Myocyte (in vitro differentiated cells): ENCODE results near the gene OR5K3. TPM values are rescaled to one million over a fixed set of nuclear protein-coding genes. Genes with fewer than 3 reads are reported as not detected.
"Not testable (repeated sequence)": the region's sequence is repeated elsewhere in the genome, so short reads cannot be mapped to it uniquely, and the experiment has no call there.

Source experiments
- DNase-seq: peaks from one replicate; pipeline ENCODE4 v3.0.0-alpha.2; 2012; ENCODE audit warnings: low read depth
- polyA plus RNA-seq: library from polyadenylated mRNA; unstranded; fragments of >200 nt; gene quantifications from one replicate; pipeline ENCODE4 v1.2.1, GENCODE V29; 2012; ENCODE audit warnings: missing spikeins
- total RNA-seq: library from RNA; depleted of rRNA; stranded (reverse); fragments of >200 nt; gene quantifications from 2 replicates; pipeline ENCODE4 v1.2.3, GENCODE V29; 2014

OR5K3 gene
- not detected in 2 replicates for total RNA-seq
- not detected for polyA plus RNA-seq

- DNase-seq = no peak
Measured at GRCh38 chr3:98390366-98390765, at the start of gene OR5K3. Gene OR5K3, plus strand, starts transcription at chr3:98390666. Its CDS starts 0 bp downstream, at chr3:98390666.

GRCh38 chr3:98341758-98342157, 48.7 kb upstream of the OR5K3 start:
- no peak for DNase-seq

GRCh38 chr3:98343647-98344507, 46.6 kb upstream of the OR5K3 start:
- DNase-seq = peak; percentile 65

GRCh38 chr3:98350082-98350481, 40.4 kb upstream of the OR5K3 start:
- DNase-seq = no peak

- no peak for DNase-seq
Measured at GRCh38 chr3:98353554-98353953, 36.9 kb upstream of the OR5K3 start, which contains the start of gene OR5K4. Gene OR5K4, plus strand, starts transcription at chr3:98353854. Its CDS starts 0 bp downstream, at chr3:98353854.

GRCh38 chr3:98359250-98359649, 31.2 kb upstream of the OR5K3 start:
- DNase-seq = no peak

GRCh38 chr3:98359993-98360675, 30.3 kb upstream of the OR5K3 start:
- DNase-seq = no peak

GRCh38 chr3:98360681-98361080, 29.8 kb upstream of the OR5K3 start:
- DNase-seq = no peak

GRCh38 chr3:98361289-98361688, 29.2 kb upstream of the OR5K3 start:
- DNase-seq = no peak

GRCh38 chr3:98367464-98368246, 22.8 kb upstream of the OR5K3 start:
- DNase-seq = no peak

- DNase-seq = no peak
Measured at GRCh38 chr3:98371186-98371585, 19.3 kb upstream of the OR5K3 start.

GRCh38 chr3:98371853-98372252, 18.6 kb upstream of the OR5K3 start:
- no peak for DNase-seq

- DNase-seq = no peak
Measured at GRCh38 chr3:98372445-98372844, 18.0 kb upstream of the OR5K3 start.

GRCh38 chr3:98376631-98377030, 13.8 kb upstream of the OR5K3 start:
- DNase-seq = no peak

GRCh38 chr3:98388147-98388546, 2.3 kb upstream of the OR5K3 start:
- DNase-seq = no peak

- no peak for DNase-seq
Measured at GRCh38 chr3:98395101-98395500, 4.6 kb downstream of the OR5K3 start.

GRCh38 chr3:98396482-98396881, 6.0 kb downstream of the OR5K3 start:
- not testable (repeated sequence) for DNase-seq

GRCh38 chr3:98398513-98398912, 8.0 kb downstream of the OR5K3 start:
- no peak for DNase-seq

GRCh38 chr3:98402507-98402906, 12.0 kb downstream of the OR5K3 start:
- DNase-seq = no peak

GRCh38 chr3:98404010-98404409, 13.5 kb downstream of the OR5K3 start:
- no peak for DNase-seq

- DNase-seq = no peak
Measured at GRCh38 chr3:98406034-98406433, 15.6 kb downstream of the OR5K3 start.

GRCh38 chr3:98432575-98432974, 42.1 kb downstream of the OR5K3 start:
- no peak for DNase-seq
